GM12874 (cell line): ENCODE measurements around the gene PHKB.

Experiments used
- CTCF ChIP-seq: IDR thresholded peaks from 2 replicates; pipeline ENCODE4 v1.5.1; 2011; ENCODE audit warnings: low read depth, mild to moderate bottlenecking, control low read depth, low read length, moderate library complexity; ENCODE audit not compliant: insufficient read depth

Gene PHKB

GRCh38 chr16:47612711-47613110 is 151.6 kb downstream of the PHKB start:
- TF ChIP-seq CTCF, result no peak

GRCh38 chr16:47613251-47613650 is 152.1 kb downstream of the PHKB start:
- no peak for TF ChIP-seq CTCF

GRCh38 chr16:47617732-47618131 is 156.6 kb downstream of the PHKB start:
- TF ChIP-seq CTCF, result no peak

- no peak for TF ChIP-seq CTCF
Measured at GRCh38 chr16:47622451-47623176, 161.5 kb downstream of the PHKB start.

GRCh38 chr16:47624563-47624962 is 163.4 kb downstream of the PHKB start:
- no peak for TF ChIP-seq CTCF

- no peak for TF ChIP-seq CTCF
Measured at GRCh38 chr16:47625115-47625567, 164.0 kb downstream of the PHKB start.

GRCh38 chr16:47626246-47626645 is 165.1 kb downstream of the PHKB start:
- TF ChIP-seq CTCF, result no peak
